H1 (cell line): Measurements from ENCODE around the gene ADCY2. TPM values are rescaled to one million over a fixed set of nuclear protein-coding genes. Genes with fewer than 3 reads are reported as not detected.

Experiments used
- BACH1 ChIP-seq: IDR thresholded peaks from 2 replicates; pipeline ENCODE4 v1.6.1; 2012; ENCODE audit warnings: low read length, improper control_type of control experiment
- CBX5 ChIP-seq: fragments of 300-800, 300-1000 bp; sonication (generic); IDR thresholded peaks from 2 replicates; pipeline ENCODE4 v1.7.1; 2016; ENCODE audit warnings: antibody characterized with exemption, low read length, low read depth
- CTBP2 ChIP-seq: IDR thresholded peaks from 2 replicates; pipeline ENCODE4 v1.7.0; 2011; ENCODE audit warnings: borderline replicate concordance, mild to moderate bottlenecking, moderate library complexity, mixed read lengths, low read length; ENCODE audit not compliant: insufficient read depth, insufficient read length
- POLR2A ChIP-seq, 2 experiments: IDR thresholded peaks; 1 replicate in 1 of 2; 2 replicates in 1 of 2; pipeline ENCODE4 v1.6.1; 2011; ENCODE audit warnings: low read depth in 2 of 2, low read length in 2 of 2, mild to moderate bottlenecking in 2 of 2; ENCODE audit errors: control extremely low read depth in 1 of 2
- SIN3A ChIP-seq, 2 experiments: IDR thresholded peaks in 1 of 2; conservative IDR thresholded peaks in 1 of 2; 2 replicates each; pipeline ENCODE4 v1.6.1; 2011 to 2012; ENCODE audit warnings: low read length in 2 of 2, improper control_type of control experiment in 1 of 2, low read depth in 1 of 2, mild to moderate bottlenecking in 1 of 2
- ZNF274 ChIP-seq: IDR thresholded peaks from 2 replicates; pipeline ENCODE4 v1.7.0; 2012; ENCODE audit warnings: low read length, borderline replicate concordance; ENCODE audit errors: extremely low read depth
- polyA plus RNA-seq, 7 experiments: library from polyadenylated mRNA; depleted of rRNA in 3 of 7; stranded (reverse) in 5 of 7; unstranded in 2 of 7; fragments of >200 nt in 5 of 7; fragments of 200-250 nt in 2 of 7; gene quantifications; 1 replicate in 5 of 7; 2 replicates in 1 of 7; 4 replicates in 1 of 7; pipeline versions ENCODE4 v1.2.1 to v1.2.3, GENCODE V29; 2011 to 2013; ENCODE audit warnings: missing spikeins in 2 of 7, mixed read lengths in 2 of 7
- total RNA-seq: library from RNA; stranded (reverse); fragmentation: NEBNext Ultra II Directional; extraction: Animal tissue kit (Norgen Biotek cat#: 25700); gene quantifications from 2 replicates; pipeline ENCODE4 v1.2.1, GENCODE V29; 2021
- TF ChIP-seq, protein P1 (sequence below): fragments of 300-600 bp; sonication (generic); IDR thresholded peaks from 2 replicates; pipeline ENCODE4 v1.7.1; 2012; ENCODE audit warnings: low read length, moderate library complexity, mild to moderate bottlenecking, inconsistent platforms; ENCODE audit not compliant: insufficient replicate concordance
- TF ChIP-seq, protein P2 (sequence below): IDR thresholded peaks from 2 replicates; pipeline ENCODE4 v1.6.1; 2012; ENCODE audit warnings: inconsistent platforms

ADCY2 gene
- total and polyA plus RNA-seq, 2 of the 8 experiments (the other 6 are each of a cell fraction or from before 2014, with no cell fraction given): 35.8 to 122 TPM

DNA sequence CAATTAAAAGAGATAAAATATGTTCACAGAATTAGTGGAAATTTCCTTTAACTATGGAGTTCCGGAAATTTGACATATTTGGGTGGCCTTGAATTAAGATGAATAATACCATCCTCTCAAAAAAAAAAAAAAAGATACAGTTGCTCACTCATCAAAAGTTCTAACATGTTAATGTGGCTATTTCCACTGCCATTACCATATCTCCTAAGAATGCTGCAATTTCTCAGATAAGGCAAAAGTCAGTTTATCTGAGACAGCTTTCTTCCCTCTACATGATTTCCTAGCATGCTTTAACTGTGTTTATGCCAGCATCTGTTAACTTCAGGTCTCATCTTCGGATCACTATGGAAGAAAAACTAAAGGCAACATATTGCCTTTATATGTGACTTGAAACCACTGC is 470.3 kb downstream of the ADCY2 start (continued):
- TF ChIP-seq, protein P1, sequence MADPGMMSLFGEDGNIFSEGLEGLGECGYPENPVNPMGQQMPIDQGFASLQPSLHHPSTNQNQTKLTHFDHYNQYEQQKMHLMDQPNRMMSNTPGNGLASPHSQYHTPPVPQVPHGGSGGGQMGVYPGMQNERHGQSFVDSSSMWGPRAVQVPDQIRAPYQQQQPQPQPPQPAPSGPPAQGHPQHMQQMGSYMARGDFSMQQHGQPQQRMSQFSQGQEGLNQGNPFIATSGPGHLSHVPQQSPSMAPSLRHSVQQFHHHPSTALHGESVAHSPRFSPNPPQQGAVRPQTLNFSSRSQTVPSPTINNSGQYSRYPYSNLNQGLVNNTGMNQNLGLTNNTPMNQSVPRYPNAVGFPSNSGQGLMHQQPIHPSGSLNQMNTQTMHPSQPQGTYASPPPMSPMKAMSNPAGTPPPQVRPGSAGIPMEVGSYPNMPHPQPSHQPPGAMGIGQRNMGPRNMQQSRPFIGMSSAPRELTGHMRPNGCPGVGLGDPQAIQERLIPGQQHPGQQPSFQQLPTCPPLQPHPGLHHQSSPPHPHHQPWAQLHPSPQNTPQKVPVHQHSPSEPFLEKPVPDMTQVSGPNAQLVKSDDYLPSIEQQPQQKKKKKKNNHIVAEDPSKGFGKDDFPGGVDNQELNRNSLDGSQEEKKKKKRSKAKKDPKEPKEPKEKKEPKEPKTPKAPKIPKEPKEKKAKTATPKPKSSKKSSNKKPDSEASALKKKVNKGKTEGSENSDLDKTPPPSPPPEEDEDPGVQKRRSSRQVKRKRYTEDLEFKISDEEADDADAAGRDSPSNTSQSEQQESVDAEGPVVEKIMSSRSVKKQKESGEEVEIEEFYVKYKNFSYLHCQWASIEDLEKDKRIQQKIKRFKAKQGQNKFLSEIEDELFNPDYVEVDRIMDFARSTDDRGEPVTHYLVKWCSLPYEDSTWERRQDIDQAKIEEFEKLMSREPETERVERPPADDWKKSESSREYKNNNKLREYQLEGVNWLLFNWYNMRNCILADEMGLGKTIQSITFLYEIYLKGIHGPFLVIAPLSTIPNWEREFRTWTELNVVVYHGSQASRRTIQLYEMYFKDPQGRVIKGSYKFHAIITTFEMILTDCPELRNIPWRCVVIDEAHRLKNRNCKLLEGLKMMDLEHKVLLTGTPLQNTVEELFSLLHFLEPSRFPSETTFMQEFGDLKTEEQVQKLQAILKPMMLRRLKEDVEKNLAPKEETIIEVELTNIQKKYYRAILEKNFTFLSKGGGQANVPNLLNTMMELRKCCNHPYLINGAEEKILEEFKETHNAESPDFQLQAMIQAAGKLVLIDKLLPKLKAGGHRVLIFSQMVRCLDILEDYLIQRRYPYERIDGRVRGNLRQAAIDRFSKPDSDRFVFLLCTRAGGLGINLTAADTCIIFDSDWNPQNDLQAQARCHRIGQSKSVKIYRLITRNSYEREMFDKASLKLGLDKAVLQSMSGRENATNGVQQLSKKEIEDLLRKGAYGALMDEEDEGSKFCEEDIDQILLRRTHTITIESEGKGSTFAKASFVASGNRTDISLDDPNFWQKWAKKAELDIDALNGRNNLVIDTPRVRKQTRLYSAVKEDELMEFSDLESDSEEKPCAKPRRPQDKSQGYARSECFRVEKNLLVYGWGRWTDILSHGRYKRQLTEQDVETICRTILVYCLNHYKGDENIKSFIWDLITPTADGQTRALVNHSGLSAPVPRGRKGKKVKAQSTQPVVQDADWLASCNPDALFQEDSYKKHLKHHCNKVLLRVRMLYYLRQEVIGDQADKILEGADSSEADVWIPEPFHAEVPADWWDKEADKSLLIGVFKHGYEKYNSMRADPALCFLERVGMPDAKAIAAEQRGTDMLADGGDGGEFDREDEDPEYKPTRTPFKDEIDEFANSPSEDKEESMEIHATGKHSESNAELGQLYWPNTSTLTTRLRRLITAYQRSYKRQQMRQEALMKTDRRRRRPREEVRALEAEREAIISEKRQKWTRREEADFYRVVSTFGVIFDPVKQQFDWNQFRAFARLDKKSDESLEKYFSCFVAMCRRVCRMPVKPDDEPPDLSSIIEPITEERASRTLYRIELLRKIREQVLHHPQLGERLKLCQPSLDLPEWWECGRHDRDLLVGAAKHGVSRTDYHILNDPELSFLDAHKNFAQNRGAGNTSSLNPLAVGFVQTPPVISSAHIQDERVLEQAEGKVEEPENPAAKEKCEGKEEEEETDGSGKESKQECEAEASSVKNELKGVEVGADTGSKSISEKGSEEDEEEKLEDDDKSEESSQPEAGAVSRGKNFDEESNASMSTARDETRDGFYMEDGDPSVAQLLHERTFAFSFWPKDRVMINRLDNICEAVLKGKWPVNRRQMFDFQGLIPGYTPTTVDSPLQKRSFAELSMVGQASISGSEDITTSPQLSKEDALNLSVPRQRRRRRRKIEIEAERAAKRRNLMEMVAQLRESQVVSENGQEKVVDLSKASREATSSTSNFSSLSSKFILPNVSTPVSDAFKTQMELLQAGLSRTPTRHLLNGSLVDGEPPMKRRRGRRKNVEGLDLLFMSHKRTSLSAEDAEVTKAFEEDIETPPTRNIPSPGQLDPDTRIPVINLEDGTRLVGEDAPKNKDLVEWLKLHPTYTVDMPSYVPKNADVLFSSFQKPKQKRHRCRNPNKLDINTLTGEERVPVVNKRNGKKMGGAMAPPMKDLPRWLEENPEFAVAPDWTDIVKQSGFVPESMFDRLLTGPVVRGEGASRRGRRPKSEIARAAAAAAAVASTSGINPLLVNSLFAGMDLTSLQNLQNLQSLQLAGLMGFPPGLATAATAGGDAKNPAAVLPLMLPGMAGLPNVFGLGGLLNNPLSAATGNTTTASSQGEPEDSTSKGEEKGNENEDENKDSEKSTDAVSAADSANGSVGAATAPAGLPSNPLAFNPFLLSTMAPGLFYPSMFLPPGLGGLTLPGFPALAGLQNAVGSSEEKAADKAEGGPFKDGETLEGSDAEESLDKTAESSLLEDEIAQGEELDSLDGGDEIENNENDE: no peak
- no peak for TF ChIP-seq ZNF274
- no peak for TF ChIP-seq SIN3A (conservative IDR thresholded peaks at IDR 0.05 in 1 of 2, IDR thresholded peaks at IDR 0.05 in 1 of 2; ENCODE audit: low read depth in 1 of 2, low read length in 2 of 2)
- TF ChIP-seq BACH1: no peak
- no peak for TF ChIP-seq CTBP2
- TF ChIP-seq POLR2A (IDR thresholded peaks at IDR 0.05; ENCODE audit: control extremely low read depth in 1 of 2, low read depth in 2 of 2, low read length in 2 of 2): no peak
- TF ChIP-seq CBX5: no peak
- TF ChIP-seq, protein P2, sequence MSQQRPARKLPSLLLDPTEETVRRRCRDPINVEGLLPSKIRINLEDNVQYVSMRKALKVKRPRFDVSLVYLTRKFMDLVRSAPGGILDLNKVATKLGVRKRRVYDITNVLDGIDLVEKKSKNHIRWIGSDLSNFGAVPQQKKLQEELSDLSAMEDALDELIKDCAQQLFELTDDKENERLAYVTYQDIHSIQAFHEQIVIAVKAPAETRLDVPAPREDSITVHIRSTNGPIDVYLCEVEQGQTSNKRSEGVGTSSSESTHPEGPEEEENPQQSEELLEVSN: no peak
